ENCODE results near the gene MAN1A2.
"Not testable (repeated sequence)": the region's sequence is repeated elsewhere in the genome, so short reads cannot be mapped to it uniquely, and the experiment has no call there.

The MAN1A2 gene

DNA sequence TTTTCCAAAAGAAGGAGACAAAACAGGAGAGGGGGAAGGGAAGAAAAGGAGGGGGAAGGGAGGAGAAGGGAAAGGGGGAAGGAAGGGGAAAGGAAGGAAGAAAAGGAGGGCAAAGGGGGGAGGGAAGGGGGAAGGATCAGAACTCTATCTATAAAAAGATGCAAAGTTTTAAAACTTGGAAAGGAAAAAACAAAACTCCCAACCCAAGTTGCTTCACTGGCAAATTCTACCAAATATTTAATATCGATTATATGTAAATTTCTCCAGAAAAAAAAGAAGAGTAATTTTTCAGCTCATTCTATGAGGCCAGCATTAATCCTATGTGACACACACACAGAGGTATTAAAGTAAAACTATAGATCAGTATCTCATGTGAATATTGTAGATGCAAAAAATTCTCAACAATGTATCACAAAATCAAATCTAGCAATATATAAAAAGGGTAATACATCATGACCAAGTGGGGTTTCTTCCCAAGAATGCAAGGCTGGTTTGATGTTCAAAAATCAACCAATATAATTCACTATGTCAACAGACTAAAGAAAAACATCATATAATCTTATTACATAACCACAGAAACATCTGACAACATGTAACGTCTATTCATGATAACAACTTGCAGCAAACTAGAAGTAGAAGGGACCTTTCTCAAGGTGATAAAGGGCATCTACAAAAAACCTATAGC, 57.9 kb downstream of the MAN1A2 start:
- H3K4me3 ChIP-seq (ENCODE audit: low read length), result no peak overlapping the region
- H3K4me1 ChIP-seq (ENCODE audit: control insufficient read depth, insufficient read depth, low read length), result no peaks in the 10 kb centered on the region
- no peak overlapping the region for H3K9ac ChIP-seq (ENCODE audit: low read length)
- H3K36me3 ChIP-seq (ENCODE audit: control insufficient read depth, insufficient read depth, low read length), result peaks cover 2% of the 10 kb centered on the region
- H3K27me3 ChIP-seq (ENCODE audit: control insufficient read depth, insufficient read depth, low read length), result no peaks in the 10 kb centered on the region
- no peak overlapping the region for H3K27ac ChIP-seq (ENCODE audit: low read depth, low read length)

DNA sequence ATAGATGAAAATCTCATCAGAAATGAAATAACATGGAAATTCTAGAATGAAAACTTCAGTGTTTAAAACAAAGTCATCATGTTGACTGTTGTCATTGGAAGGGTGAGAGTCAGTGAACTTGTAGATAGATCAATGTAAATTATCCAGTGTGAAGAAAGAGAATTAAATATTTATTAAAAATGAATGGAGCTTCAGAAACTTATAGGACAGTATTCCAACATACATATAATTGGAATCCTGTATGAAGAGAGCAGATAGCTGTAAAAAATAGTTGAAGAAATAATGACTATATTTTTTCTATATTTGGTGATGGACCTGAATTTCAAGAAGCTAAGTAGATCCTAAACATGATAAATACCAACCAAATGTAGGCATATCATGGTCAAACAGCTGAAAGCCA, 60.0 kb downstream of the MAN1A2 start:
- Histone ChIP-seq H3K36me3 (ENCODE audit: control insufficient read depth, insufficient read depth, low read length) (peaks cover 2% of the 10 kb centered on the region), H3K9ac (ENCODE audit: low read length) (no peak overlapping the region), H3K4me3 (ENCODE audit: low read length) (no peak overlapping the region), H3K27ac (ENCODE audit: low read depth, low read length) (no peak overlapping the region), H3K27me3 (ENCODE audit: control insufficient read depth, insufficient read depth, low read length) (no peaks in the 10 kb centered on the region), H3K4me1 (ENCODE audit: control insufficient read depth, insufficient read depth, low read length) (no peaks in the 10 kb centered on the region)

- Histone ChIP-seq H3K36me3 (ENCODE audit: control insufficient read depth, insufficient read depth, low read length) (no peaks in the 10 kb centered on the region), H3K4me1 (ENCODE audit: control insufficient read depth, insufficient read depth, low read length) (no peaks in the 10 kb centered on the region), H3K27me3 (ENCODE audit: control insufficient read depth, insufficient read depth, low read length) (no peaks in the 10 kb centered on the region), H3K4me3 (ENCODE audit: low read length) (no peak overlapping the region), H3K9ac (ENCODE audit: low read length) (no peak overlapping the region), H3K27ac (ENCODE audit: low read depth, low read length) (no peak overlapping the region)
Measured at GRCh38 chr1:117433943-117434342, 66.7 kb downstream of the MAN1A2 start.

DNA sequence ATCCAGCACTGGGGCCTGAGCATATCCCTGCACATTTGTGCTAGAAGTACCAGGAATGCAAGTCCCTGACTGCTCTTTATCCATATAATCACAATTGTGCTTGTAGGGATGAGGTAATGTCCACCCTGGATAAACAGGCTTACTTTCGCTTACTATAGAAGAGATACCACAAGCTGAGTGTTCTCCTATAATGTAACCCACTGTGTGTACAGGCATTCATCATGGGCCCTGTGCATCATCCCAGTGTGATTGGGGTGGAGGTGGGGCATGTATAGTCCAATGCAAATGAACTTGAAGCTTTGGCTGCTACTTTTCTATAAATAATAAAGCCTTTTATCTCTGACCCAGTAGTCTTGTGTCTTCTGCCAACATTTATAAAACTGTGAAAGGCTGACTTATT, 69.3 kb downstream of the MAN1A2 start:
- Histone ChIP-seq H3K27ac (ENCODE audit: low read depth, low read length) (no peak overlapping the region), H3K4me3 (ENCODE audit: low read length) (no peak overlapping the region), H3K4me1 (ENCODE audit: control insufficient read depth, insufficient read depth, low read length) (no peaks in the 10 kb centered on the region), H3K27me3 (ENCODE audit: control insufficient read depth, insufficient read depth, low read length) (no peaks in the 10 kb centered on the region), H3K36me3 (ENCODE audit: control insufficient read depth, insufficient read depth, low read length) (no peaks in the 10 kb centered on the region), H3K9ac (ENCODE audit: low read length) (no peak overlapping the region)

DNA sequence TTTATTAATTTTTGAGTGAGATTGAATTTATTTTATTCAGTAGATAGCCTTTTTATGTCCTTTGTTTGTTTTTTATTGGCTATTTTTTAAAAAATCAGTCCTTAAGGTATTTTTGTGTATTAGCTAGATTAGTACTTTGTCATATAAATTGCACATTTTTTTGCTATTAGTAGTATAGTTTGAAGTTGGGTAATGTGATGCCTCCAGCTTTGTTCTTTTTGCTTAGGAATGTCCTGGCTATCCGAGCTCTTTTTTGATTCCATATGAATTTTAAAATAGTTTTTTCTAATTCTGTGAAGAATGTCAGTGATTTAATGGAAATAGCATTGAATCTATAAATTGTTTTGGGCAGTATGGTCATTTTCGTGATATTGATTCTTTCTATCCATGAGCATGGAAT, 80.4 kb downstream of the MAN1A2 start:
- Histone ChIP-seq H3K27ac (ENCODE audit: low read depth, low read length) (no peak overlapping the region), H3K27me3 (ENCODE audit: control insufficient read depth, insufficient read depth, low read length) (no peaks in the 10 kb centered on the region), H3K4me1 (ENCODE audit: control insufficient read depth, insufficient read depth, low read length) (no peaks in the 10 kb centered on the region), H3K4me3 (ENCODE audit: low read length) (no peak overlapping the region), H3K36me3 (ENCODE audit: control insufficient read depth, insufficient read depth, low read length) (no peaks in the 10 kb centered on the region), H3K9ac (ENCODE audit: low read length) (no peak overlapping the region)

- Histone ChIP-seq H3K27ac (ENCODE audit: low read depth, low read length) (no peak overlapping the region), H3K36me3 (ENCODE audit: control insufficient read depth, insufficient read depth, low read length) (no peaks in the 10 kb centered on the region), H3K9ac (ENCODE audit: low read length) (no peak overlapping the region), H3K4me1 (ENCODE audit: control insufficient read depth, insufficient read depth, low read length) (no peaks in the 10 kb centered on the region), H3K27me3 (ENCODE audit: control insufficient read depth, insufficient read depth, low read length) (no peaks in the 10 kb centered on the region), H3K4me3 (ENCODE audit: low read length) (no peak overlapping the region)
Measured at GRCh38 chr1:117452216-117452615, 85.0 kb downstream of the MAN1A2 start.

DNA sequence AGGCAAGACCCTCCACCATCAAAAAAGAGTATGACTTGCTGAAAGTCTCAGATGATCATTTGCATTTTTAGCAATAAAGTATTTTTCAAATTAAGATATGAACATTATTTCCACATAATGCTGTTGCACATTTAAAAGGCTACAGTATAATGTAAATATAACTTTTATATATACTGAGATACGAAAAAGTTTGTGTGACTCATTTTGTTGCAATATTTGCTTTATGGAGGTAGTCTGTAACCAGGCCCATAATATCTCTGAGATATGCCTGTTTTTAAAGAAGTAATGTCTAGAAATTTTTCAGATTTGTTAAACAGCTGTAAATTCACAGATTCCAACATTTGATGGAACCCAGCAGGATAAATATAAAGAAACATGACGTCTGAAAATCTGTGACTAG, 86.7 kb downstream of the MAN1A2 start:
- no peaks in the 10 kb centered on the region for H3K36me3 ChIP-seq (ENCODE audit: control insufficient read depth, insufficient read depth, low read length)
- H3K9ac ChIP-seq (ENCODE audit: low read length), result no peak overlapping the region
- H3K27ac ChIP-seq (ENCODE audit: low read depth, low read length), result no peak overlapping the region
- no peak overlapping the region for H3K4me3 ChIP-seq (ENCODE audit: low read length)
- H3K27me3 ChIP-seq (ENCODE audit: control insufficient read depth, insufficient read depth, low read length), result no peaks in the 10 kb centered on the region
- no peaks in the 10 kb centered on the region for H3K4me1 ChIP-seq (ENCODE audit: control insufficient read depth, insufficient read depth, low read length)

GRCh38 chr1:117458410-117458809, 91.2 kb downstream of the MAN1A2 start:
- H3K4me3 ChIP-seq (ENCODE audit: low read length); H3K27me3 ChIP-seq (ENCODE audit: control insufficient read depth, insufficient read depth, low read length); H3K27ac ChIP-seq (ENCODE audit: low read depth, low read length); H3K9ac ChIP-seq (ENCODE audit: low read length); H3K4me1 ChIP-seq (ENCODE audit: control insufficient read depth, insufficient read depth, low read length); H3K36me3 ChIP-seq (ENCODE audit: control insufficient read depth, insufficient read depth, low read length): not testable (repeated sequence)

DNA sequence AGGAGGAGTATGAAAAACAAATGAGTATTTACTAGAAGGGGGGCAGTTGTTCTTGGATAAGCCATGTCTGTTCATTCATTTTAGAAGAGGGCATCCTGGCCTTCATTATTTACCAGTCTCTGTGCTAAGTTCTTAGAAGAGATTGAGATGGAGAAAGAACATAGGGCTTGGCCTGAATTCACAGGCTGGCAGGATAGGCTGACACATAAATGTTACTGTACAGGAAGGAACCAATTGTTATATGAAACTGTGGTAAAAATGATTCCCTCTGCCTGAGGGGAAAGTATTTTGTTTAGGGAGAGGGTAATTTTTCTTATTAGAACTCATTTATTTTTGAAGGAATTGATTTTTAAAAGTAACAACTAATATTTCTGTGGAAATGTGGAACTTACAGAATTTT, 99.5 kb downstream of the MAN1A2 start:
- Histone ChIP-seq H3K36me3 (ENCODE audit: control insufficient read depth, insufficient read depth, low read length) (no peaks in the 10 kb centered on the region), H3K9ac (ENCODE audit: low read length) (no peak overlapping the region), H3K4me3 (ENCODE audit: low read length) (no peak overlapping the region), H3K27me3 (ENCODE audit: control insufficient read depth, insufficient read depth, low read length) (no peaks in the 10 kb centered on the region), H3K27ac (ENCODE audit: low read depth, low read length) (no peak overlapping the region), H3K4me1 (ENCODE audit: control insufficient read depth, insufficient read depth, low read length) (no peaks in the 10 kb centered on the region)

GRCh38 chr1:117467336-117467735, 100.1 kb downstream of the MAN1A2 start:
- H3K27me3 ChIP-seq (ENCODE audit: control insufficient read depth, insufficient read depth, low read length), result no peaks in the 10 kb centered on the region
- no peaks in the 10 kb centered on the region for H3K36me3 ChIP-seq (ENCODE audit: control insufficient read depth, insufficient read depth, low read length)
- H3K4me1 ChIP-seq (ENCODE audit: control insufficient read depth, insufficient read depth, low read length), result no peaks in the 10 kb centered on the region
- H3K9ac ChIP-seq (ENCODE audit: low read length), result no peak overlapping the region
- H3K27ac ChIP-seq (ENCODE audit: low read depth, low read length), result no peak overlapping the region
- no peak overlapping the region for H3K4me3 ChIP-seq (ENCODE audit: low read length)

GRCh38 chr1:117473063-117473462, 105.8 kb downstream of the MAN1A2 start:
- Histone ChIP-seq H3K36me3 (ENCODE audit: control insufficient read depth, insufficient read depth, low read length) (no peaks in the 10 kb centered on the region), H3K27ac (ENCODE audit: low read depth, low read length) (no peak overlapping the region), H3K9ac (ENCODE audit: low read length) (no peak overlapping the region), H3K27me3 (ENCODE audit: control insufficient read depth, insufficient read depth, low read length) (no peaks in the 10 kb centered on the region), H3K4me3 (ENCODE audit: low read length) (no peak overlapping the region), H3K4me1 (ENCODE audit: control insufficient read depth, insufficient read depth, low read length) (no peaks in the 10 kb centered on the region)

DNA sequence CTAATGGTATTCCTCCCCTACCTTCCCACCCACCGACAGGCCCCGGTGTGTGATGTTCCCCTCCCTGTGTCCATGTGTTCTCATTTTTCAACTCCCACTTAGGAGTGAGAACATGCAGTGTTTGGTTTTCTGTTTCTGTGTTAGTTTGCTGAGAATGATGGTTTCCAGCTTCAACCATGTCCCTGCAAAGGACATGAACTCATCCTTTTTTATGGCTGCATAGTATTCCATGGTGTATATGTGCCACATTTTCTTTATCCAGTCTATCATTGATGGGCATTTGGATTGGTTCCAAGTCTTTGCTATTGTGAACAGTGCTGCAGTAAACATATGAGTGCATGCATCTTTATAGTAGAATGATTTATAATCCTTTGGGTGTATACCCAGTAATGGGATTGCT, 108.2 kb downstream of the MAN1A2 start:
- not testable (repeated sequence) for H3K9ac ChIP-seq (ENCODE audit: low read length); H3K27me3 ChIP-seq (ENCODE audit: control insufficient read depth, insufficient read depth, low read length); H3K36me3 ChIP-seq (ENCODE audit: control insufficient read depth, insufficient read depth, low read length); H3K4me1 ChIP-seq (ENCODE audit: control insufficient read depth, insufficient read depth, low read length); H3K4me3 ChIP-seq (ENCODE audit: low read length); H3K27ac ChIP-seq (ENCODE audit: low read depth, low read length)

DNA sequence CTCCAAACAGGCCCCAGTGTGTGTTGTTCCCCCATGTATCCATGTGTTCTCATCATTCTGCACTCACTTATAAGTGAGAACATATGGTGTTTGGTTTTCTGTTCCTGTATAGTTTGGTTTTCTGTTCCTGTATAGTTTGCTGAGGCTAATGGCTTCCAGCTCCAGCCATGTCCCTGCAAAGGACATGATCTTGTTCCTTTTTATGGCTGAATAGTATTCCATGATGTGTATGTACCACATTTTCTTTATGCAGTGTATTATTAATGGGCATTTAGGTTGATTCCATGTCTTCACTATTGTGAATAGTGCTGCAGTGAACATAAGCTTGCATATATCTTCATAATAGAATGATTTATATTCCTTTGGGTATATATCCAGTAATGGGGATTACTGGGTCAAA, 111.8 kb downstream of the MAN1A2 start:
- Histone ChIP-seq H3K27ac (ENCODE audit: low read depth, low read length) (no peak overlapping the region), H3K36me3 (ENCODE audit: control insufficient read depth, insufficient read depth, low read length) (peaks cover 6% of the 10 kb centered on the region), H3K4me1 (ENCODE audit: control insufficient read depth, insufficient read depth, low read length) (no peaks in the 10 kb centered on the region), H3K27me3 (ENCODE audit: control insufficient read depth, insufficient read depth, low read length) (no peaks in the 10 kb centered on the region), H3K4me3 (ENCODE audit: low read length) (no peak overlapping the region), H3K9ac (ENCODE audit: low read length) (no peak overlapping the region)
